DMS53 (cell line): ENCODE data around the gene TMEM59L.
A peak's percentile ranks its signal among the peaks of the same experiment; 100 is the strongest.

ENCODE experiments used
- DNase-seq: peaks from one replicate; lab custom pipeline; 2025; lab: John Stamatoyannopoulos, UW

Gene TMEM59L

DNA sequence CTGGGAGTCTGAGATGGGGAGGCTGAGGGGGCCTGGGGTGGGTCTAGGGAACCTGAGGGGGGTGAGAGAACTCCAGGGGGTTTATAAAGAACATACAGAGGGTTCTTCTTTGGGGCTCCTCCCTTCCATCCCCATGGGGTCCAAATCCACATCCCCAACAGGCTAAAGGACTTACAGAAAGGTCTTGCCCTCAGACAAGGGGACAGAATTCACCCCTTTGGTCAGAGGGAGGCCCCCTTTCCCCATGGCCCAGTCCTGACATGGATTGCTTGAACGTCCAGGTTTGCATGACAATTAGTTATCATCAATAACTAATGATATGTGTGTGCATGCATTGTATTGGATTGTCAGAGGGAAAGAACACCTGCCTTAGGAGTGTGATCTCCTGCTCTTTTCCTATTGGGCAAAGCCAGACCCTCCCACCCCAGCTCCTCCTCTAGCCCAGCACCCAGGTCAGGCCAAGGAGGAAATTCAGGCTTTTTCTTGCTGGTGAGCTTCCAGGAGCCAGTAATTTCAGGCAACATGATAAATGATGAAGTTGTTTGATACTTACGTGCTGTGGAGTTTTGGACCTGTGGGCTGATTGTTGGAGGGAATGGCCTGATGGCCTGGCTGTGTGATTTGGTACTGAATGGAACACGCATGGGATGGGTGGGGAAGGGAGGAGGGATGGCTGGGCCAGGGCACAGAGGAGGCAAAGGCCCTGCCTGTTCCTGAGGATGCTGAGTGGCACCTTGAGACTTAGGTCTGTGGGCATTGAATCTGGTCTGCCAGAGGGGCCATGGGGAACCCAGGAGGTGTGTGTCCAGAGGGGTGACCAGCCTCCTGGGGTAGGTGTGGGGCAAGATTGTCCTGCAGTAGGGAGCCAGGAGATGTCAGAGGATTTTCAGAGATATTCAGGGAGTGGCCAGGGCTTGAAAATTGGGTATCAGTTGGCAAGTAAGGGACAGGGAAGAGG, 25.3 kb downstream of the TMEM59L start:
- peak; percentile 79 for DNase-seq

GRCh38 chr19:18639706-18640243, 27.1 kb downstream of the TMEM59L start:
- DNase-seq: no peak

- peak; percentile 24 for DNase-seq
Observed at GRCh38 chr19:18644196-18645034, 31.7 kb downstream of the TMEM59L start.

GRCh38 chr19:18645035-18645511, 32.4 kb downstream of the TMEM59L start:
- DNase-seq: no peak

DNA sequence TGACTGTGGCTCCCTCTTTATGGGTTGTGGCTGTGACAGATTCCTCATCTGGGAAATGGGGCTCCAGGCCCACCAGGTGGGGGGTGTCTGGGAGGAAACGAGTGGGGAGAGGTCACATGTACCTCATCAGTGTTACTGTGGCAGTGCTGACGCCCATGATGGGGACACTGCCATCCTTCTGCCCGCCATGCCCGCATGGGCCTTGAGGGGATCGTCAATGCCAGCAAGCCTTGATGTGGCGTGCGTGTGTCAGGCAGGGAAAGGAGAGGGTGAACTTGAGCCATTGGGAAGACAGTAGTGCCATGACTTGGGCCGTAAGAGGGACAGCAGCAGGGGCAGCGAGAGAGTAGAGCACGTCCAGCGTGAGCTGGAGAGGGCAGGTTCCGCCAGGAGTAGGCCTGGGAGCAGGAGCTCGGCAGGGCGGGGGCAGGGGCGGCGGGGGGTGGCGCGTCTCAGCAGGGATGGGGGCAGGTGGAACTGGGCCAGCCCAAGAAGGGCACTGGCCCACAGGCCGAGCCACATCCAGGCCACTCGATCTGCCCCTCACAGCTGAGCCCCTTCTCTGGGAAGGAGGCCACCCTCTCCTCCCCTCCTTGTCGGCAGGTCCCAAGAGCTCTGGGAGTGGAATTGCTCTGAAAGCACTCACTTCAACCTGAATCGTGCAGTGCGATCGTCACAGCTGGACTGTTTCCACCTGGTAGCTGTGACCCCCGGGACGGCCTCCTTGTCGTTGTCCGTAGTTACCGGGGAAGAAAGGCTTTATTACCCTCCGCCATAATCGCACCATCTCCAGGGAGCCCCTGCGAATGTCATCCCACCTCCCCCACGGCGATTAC, 34.1 kb downstream of the TMEM59L start:
- no peak for DNase-seq

- no peak for DNase-seq
Observed at GRCh38 chr19:18647371-18647767, 34.7 kb downstream of the TMEM59L start.

- no peak for DNase-seq
Observed at GRCh38 chr19:18647807-18648206, 35.1 kb downstream of the TMEM59L start.

GRCh38 chr19:18648973-18649315, 36.3 kb downstream of the TMEM59L start:
- DNase-seq: no peak

DNA sequence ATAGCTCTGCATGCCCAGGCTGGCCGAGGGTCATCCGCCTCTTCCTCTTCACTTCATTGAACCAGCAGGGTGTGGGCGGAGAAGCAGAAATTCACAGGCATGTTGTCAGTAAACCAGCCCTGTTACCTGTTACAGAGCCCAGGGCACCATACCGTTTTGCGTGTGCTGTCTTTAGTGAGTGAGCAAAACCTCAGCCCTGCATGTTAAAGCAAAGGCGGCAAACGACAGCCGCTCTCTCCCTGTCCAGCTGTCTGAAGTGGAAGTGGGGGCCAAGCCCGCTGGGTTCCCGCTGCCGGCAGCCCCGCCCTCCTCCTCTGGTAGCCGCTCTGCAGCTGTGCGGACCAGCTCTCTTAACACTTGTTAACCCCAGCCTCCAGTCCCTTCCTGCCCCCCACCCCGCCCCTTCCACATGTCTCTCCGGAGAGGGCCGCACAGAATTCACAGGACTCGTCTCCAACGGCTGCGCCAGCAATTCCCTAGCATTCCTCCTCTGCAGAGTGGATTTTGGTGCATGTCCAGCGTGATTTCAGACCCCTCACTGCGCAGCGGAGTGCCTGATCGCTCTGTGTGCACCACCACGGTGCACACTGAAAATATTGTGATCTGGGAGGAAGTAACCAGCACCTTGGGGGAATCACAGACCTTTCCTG, 36.8 kb downstream of the TMEM59L start:
- DNase-seq: no peak

GRCh38 chr19:18650021-18650390, 37.3 kb downstream of the TMEM59L start:
- DNase-seq: no peak

- no peak for DNase-seq
Observed at GRCh38 chr19:18650468-18651041, 37.9 kb downstream of the TMEM59L start.

DNA sequence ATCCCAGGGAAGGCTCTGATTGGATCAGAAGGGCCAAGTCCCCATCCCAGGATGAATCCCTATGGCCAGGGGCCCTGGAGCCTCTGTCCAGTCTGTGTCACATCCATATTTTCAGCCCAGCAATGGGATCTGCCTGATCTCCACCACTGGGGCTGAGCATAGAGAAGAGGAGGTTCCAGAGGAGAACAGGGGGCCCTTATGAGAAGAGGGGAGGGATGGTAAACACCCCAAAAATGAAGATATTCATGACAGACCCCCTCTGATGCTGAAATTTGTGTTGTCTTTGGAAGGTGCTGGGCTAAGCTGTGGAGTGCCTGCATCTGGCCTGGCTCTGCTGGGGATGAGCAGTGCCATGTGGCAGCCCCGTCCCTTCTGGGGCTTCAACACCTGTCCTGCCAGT, 38.6 kb downstream of the TMEM59L start:
- DNase-seq: no peak

- no peak for DNase-seq
Observed at GRCh38 chr19:18651733-18652132, 39.1 kb downstream of the TMEM59L start.

DNA sequence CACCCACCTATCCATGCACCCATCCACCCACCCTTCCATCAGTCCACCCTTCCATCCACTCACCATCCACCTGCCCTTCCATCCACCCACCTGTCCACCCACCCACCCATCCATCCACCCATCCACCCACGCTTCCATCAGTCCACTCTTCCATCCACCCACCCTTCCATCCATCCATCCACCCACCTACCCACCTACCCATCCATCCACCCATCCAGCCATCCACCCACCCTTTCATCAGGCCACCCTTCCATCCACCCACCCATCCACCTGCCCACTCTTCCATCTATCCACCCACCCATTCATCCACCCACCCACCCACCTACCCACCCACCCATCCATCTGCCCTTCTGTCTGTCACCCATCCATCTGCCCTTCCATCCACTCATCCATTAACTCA, 41.2 kb downstream of the TMEM59L start:
- DNase-seq: no peak

DNA sequence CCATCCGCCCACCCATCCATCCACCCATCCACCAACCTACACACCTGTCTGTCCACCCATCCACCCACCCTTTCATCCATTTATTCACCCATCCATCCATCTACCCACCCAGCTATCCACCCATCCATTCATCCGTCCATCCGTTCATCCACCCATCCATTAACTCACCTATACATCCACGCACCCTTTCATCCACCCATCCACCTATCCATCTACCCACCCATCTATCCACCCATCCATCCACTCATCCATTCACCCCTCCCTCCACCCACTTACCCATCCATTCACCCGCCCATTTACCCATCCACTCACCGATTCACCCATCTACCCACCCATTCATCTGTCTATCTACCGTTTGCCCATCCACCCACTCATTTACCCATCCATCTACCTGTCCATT, 41.8 kb downstream of the TMEM59L start:
- no peak for DNase-seq

- DNase-seq: no peak
Observed at GRCh38 chr19:18655173-18655844, 42.6 kb downstream of the TMEM59L start.

- no peak for DNase-seq
Observed at GRCh38 chr19:18656337-18657086, 43.8 kb downstream of the TMEM59L start.

DNA sequence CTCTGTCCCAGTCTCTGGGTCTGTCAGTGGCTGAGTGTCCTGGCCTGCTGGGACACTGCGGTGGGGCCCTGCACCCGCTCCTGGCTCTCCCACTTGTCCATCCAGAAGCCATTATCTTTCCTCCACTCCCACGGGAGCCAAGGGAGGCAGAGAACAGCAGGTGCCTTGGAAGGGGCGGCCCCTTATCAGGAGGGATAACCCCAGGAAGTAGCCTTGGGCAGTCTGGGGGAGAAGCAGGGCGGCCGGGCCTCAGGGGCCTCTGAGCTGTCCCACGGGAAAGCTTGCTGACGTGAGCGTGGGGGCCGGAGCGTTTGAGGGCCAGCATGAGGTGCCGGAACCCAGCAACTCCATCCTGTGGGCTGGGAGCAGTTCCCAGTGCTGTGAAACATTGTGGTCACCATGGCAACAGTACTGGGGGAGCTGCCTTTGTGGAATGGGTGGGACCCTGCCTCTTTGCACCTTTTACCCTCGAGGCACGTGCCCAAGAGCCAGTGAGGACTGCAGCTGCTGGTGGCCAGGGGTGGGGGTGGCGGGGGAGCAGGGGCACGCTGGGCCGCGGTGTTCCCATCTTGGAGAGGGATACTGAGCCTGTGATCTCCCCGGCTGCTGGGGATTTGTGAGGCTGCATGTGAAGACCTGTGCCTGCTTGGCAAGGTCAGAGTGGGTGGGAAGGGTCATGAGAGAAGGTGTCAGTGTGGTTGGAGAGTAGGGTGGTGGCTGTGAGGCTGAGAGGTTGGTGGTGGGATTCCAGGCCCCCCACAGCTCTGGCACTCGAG, 45.1 kb downstream of the TMEM59L start:
- peak; percentile 31 for DNase-seq

DNA sequence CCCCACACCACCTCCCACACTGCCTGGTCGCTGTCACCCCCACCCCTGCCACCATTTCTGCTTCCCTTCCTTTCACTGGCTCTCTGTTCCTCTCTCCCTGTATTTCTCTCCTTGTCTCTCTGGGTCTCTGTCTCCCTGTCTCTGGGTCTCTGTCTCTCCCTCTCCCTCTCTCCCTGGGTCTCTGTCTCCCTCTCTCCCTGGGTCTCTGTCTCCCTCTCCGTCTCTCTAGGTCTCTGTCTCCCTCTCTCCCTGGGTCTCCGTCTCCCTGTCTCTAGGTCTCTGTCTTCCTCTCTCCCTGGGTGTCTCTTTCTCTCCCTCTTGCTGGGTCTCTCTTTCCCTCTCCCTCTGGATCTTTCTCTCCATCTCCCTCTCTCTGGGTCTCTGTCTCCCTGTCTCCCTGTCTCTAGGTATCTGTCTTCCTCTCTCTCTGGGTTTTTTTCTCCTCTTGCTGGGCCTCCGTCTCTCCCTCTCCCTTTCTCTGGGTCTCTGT, 45.7 kb downstream of the TMEM59L start:
- no peak for DNase-seq
